Measurements from ENCODE around the gene PPP2R2C. TPM values are rescaled to one million over a fixed set of nuclear protein-coding genes. Genes with fewer than 3 reads are reported as not detected.

Gene PPP2R2C
- total and polyA plus RNA-seq, 2 of the 4 experiments (the other 2 are of a cell fraction), result 0.03 TPM; not detected in 1

- H3K27ac ChIP-seq (ENCODE audit: insufficient read depth, low read length), result no peak overlapping the region
- H2BK5ac ChIP-seq (ENCODE audit: low read depth, low read length, poor library complexity, severe bottlenecking), result no peak overlapping the region
- no peaks in the 10 kb centered on the region for H3K4me1 ChIP-seq (ENCODE audit: control insufficient read depth, insufficient read depth, low read length)
- dilution Hi-C loops (cut with HindIII; ENCODE audit: low sequenced_read_pairs, unreplicated experiment), result no loop called here
- 60% methylated on average over 1 of the region's 8 CpGs; no CpG with 5 or more reads in 1 of the 2 experiments for WGBS, 2 experiments (ENCODE audit: extremely low coverage in 2 of 2, insufficient read length in 1 of 2)
- no peak overlapping the region for H2AFZ ChIP-seq (replicated peaks; ENCODE audit: low read length, poor library complexity)
- H2AK5ac ChIP-seq (ENCODE audit: low read depth, low read length), result no peak overlapping the region
- no peak for DNase-seq
- no TSS peak for BruUV-seq (replicated peaks)
- H2BK20ac ChIP-seq (ENCODE audit: low read depth, low read length), result no peak overlapping the region
- intact Hi-C loops (cut with micrococcal nuclease), result no loop called here
- no peak overlapping the region for H2BK15ac ChIP-seq (ENCODE audit: low read depth, low read length)
- H3K56ac ChIP-seq (ENCODE audit: extremely low read depth, insufficient read depth, low read length), result no peak overlapping the region
- no peak overlapping the region for H3K18ac ChIP-seq (ENCODE audit: low read depth, low read length)
- TF ChIP-seq SMC3 (IDR thresholded peaks at IDR 0.05; ENCODE audit: low read depth, low read length), result no peak
- TF ChIP-seq RFX5 (IDR thresholded peaks at IDR 0.05; ENCODE audit: low read depth, low read length), result no peak
- TF ChIP-seq MXI1 (IDR thresholded peaks at IDR 0.05; ENCODE audit: borderline replicate concordance, low read depth, low read length), result no peak
- no peak for TF ChIP-seq CHD1 (IDR thresholded peaks at IDR 0.05; ENCODE audit: low read depth, low read length)
- no peak for TF ChIP-seq MAFK (IDR thresholded peaks at IDR 0.05; ENCODE audit: low read depth, low read length)
- TF ChIP-seq RAD21 (IDR thresholded peaks at IDR 0.05; ENCODE audit: low read length), result no peak
- TF ChIP-seq USF2 (IDR thresholded peaks at IDR 0.05; ENCODE audit: low read depth, low read length), result no peak
- TF ChIP-seq POLR2A (IDR thresholded peaks at IDR 0.05; ENCODE audit: low read depth, low read length), result no peak
- no peak for TF ChIP-seq FOS (IDR thresholded peaks at IDR 0.05; ENCODE audit: low read depth, low read length)
- no peak for TF ChIP-seq NFE2L2 (IDR thresholded peaks at IDR 0.05; ENCODE audit: low read depth, low read length)
- no peak for TF ChIP-seq MAZ (IDR thresholded peaks at IDR 0.05; ENCODE audit: borderline replicate concordance, low read depth, low read length)
- no peak for TF ChIP-seq CTCF (conservative IDR thresholded peaks at IDR 0.05; ENCODE audit: low read depth, low read length)
- TF ChIP-seq BHLHE40 (IDR thresholded peaks at IDR 0.05; ENCODE audit: low read depth, low read length), result no peak
- ChIA-PET POLR2A (ENCODE audit: unreplicated experiment) (no interaction called here), CTCF (no interaction called here)
- peaks cover 14% of the 10 kb centered on the region; the same call in 1 of the 2 replicates for H3K36me3 ChIP-seq (ENCODE audit: control insufficient read depth, insufficient read depth, low read length)
- in situ Hi-C loops (cut with MboI; ENCODE audit: low sequenced_read_pairs), result no loop called here
- H3K79me1 ChIP-seq (ENCODE audit: low read depth in 1 of 2, low read length in 2 of 2), result no peaks in the 10 kb centered on the region
- H3K9me3 ChIP-seq (ENCODE audit: control insufficient read depth, insufficient read depth, low read length), result peaks cover 5% of the 10 kb centered on the region
- no peak overlapping the region for H4K5ac ChIP-seq (ENCODE audit: low read depth, low read length)
- H3K27me3 ChIP-seq (ENCODE audit: control insufficient read depth, insufficient read depth, low read length), result peaks cover 28% of the 10 kb centered on the region
- H2BK120ac ChIP-seq (ENCODE audit: low read depth, low read length), result no peak overlapping the region
- no peak for ATAC-seq (ENCODE audit: low read depth)
- no peak overlapping the region for H3K4me2 ChIP-seq (ENCODE audit: low read depth, low read length)
- H3K9ac ChIP-seq (ENCODE audit: low read depth, low read length), result no peak overlapping the region
- 0 out of 2 replicates have a peak, but pooled peaks cover 3% of the 10 kb centered on the region for H3K9me1 ChIP-seq (ENCODE audit: insufficient read depth, low read length)
- no peak overlapping the region for H3K23ac ChIP-seq (ENCODE audit: low read depth, low read length)
- no peak overlapping the region for H3K14ac ChIP-seq (replicated peaks; ENCODE audit: low read depth, low read length)
- H4K20me1 ChIP-seq (ENCODE audit: insufficient read depth, low read length), result no peaks in the 10 kb centered on the region; the same call in 1 of the 2 replicates
- no peak overlapping the region for H4K91ac ChIP-seq (ENCODE audit: insufficient read depth, low read depth, low read length)
- no peak overlapping the region for H3K4ac ChIP-seq (ENCODE audit: low read depth, low read length)
- no peak overlapping the region for H4K8ac ChIP-seq (ENCODE audit: low read depth in 2 of 2, low read length in 2 of 2)
- no peak overlapping the region for H3K4me3 ChIP-seq (ENCODE audit: insufficient read depth, low read depth, low read length)
- no peak overlapping the region for H2AK9ac ChIP-seq (replicated peaks; ENCODE audit: low read depth, low read length, poor library complexity)
Observed at GRCh38 chr4:6307891-6308290, 164.5 kb downstream of the PPP2R2C start.

All from IMR-90 (cell line).